IMR-90 (cell line): Measurements from ENCODE around the gene DYNLT3.

Experiments
- CEBPB ChIP-seq: IDR thresholded peaks from 2 replicates; pipeline ENCODE4 v1.6.1; 2012; ENCODE audit warnings: low read depth, low read length, improper control_type of control experiment
- FOS ChIP-seq: fragments of 150-350 bp; IDR thresholded peaks from 2 replicates; pipeline ENCODE4 v1.6.1; 2016; ENCODE audit warnings: low read depth, low read length
- MAFK ChIP-seq: IDR thresholded peaks from 2 replicates; pipeline ENCODE4 v1.6.1; 2012; ENCODE audit warnings: low read depth, low read length, improper control_type of control experiment
- MAZ ChIP-seq: IDR thresholded peaks from 2 replicates; pipeline ENCODE4 v1.6.1; 2012; ENCODE audit warnings: low read depth, mild to moderate bottlenecking, low read length, improper control_type of control experiment, moderate library complexity, borderline replicate concordance
- NFE2L2 ChIP-seq: fragments of 150-350 bp; IDR thresholded peaks from 2 replicates; pipeline ENCODE4 v1.6.1; 2016; ENCODE audit warnings: low read depth, mild to moderate bottlenecking, low read length
- POLR2A ChIP-seq: IDR thresholded peaks from 2 replicates; pipeline ENCODE4 v1.6.1; 2012; ENCODE audit warnings: mild to moderate bottlenecking, low read depth, low read length
- RAD21 ChIP-seq: IDR thresholded peaks from 2 replicates; pipeline ENCODE4 v1.6.1; 2012; ENCODE audit warnings: low read length, improper control_type of control experiment
- RCOR1 ChIP-seq: IDR thresholded peaks from 2 replicates; pipeline ENCODE4 v1.6.1; 2012; ENCODE audit warnings: mild to moderate bottlenecking, low read length, improper control_type of control experiment; ENCODE audit not compliant: insufficient replicate concordance
- RFX5 ChIP-seq: IDR thresholded peaks from 2 replicates; pipeline ENCODE4 v1.8.0; 2012; ENCODE audit warnings: low read depth, mild to moderate bottlenecking, low read length, moderate library complexity
- USF2 ChIP-seq: fragments of 150-350 bp; IDR thresholded peaks from 2 replicates; pipeline ENCODE4 v1.6.1; 2017; ENCODE audit warnings: mild to moderate bottlenecking, antibody characterized with exemption, low read length, low read depth
- TF ChIP-seq, protein P1 (sequence below): conservative IDR thresholded peaks from 2 replicates; pipeline ENCODE4 v1.5.1; 2012; ENCODE audit warnings: mild to moderate bottlenecking, low read depth, low read length, improper control_type of control experiment

DNA sequence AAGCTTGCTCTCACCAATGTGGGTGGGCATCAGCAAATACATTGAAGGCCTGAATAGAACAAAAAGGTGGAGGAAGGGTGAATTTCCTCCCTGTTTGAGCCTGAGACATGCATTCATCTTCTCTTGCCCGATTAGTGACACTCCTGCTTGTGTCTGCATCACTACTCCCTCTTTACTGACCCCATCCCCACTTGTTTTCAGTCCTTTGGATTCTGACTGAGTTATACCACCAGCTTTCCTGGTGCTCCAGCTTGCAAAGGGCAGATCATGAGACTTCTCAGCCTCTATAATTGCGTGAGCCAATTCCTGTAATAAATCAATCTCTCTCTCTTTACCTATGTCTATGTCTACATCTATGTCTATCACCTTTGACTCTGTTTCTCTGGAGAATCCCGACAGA is 47.4 kb upstream of the DYNLT3 start:
- TF ChIP-seq POLR2A (no peak), CEBPB (no peak), FOS (no peak), MAFK (no peak), RCOR1 (no peak), MAZ (no peak), RFX5 (no peak), RAD21 (no peak), USF2 (no peak), NFE2L2 (no peak)
- TF ChIP-seq, protein P1, sequence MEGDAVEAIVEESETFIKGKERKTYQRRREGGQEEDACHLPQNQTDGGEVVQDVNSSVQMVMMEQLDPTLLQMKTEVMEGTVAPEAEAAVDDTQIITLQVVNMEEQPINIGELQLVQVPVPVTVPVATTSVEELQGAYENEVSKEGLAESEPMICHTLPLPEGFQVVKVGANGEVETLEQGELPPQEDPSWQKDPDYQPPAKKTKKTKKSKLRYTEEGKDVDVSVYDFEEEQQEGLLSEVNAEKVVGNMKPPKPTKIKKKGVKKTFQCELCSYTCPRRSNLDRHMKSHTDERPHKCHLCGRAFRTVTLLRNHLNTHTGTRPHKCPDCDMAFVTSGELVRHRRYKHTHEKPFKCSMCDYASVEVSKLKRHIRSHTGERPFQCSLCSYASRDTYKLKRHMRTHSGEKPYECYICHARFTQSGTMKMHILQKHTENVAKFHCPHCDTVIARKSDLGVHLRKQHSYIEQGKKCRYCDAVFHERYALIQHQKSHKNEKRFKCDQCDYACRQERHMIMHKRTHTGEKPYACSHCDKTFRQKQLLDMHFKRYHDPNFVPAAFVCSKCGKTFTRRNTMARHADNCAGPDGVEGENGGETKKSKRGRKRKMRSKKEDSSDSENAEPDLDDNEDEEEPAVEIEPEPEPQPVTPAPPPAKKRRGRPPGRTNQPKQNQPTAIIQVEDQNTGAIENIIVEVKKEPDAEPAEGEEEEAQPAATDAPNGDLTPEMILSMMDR = no peak
